Fibroblast of mammary gland (primary cell): ENCODE data around the gene CP.
"Not testable (repeated sequence)": the region's sequence is repeated elsewhere in the genome, so short reads cannot be mapped to it uniquely, and the experiment has no call there.

Source experiments
- DNase-seq: peaks from one replicate; pipeline ENCODE4 v3.0.0-alpha.2; 2010; ENCODE audit warnings: low read depth
- H3K4me3 ChIP-seq: 2 replicates; pipeline ENCODE4 v1.5.1; 2011; ENCODE audit warnings: low read depth, mild to moderate bottlenecking, low read length, moderate library complexity; ENCODE audit not compliant: control insufficient read depth
- TF ChIP-seq, protein P1 (sequence below): conservative IDR thresholded peaks from 2 replicates; pipeline ENCODE4 v1.5.1; 2011; ENCODE audit warnings: low read depth, low read length, inconsistent platforms; ENCODE audit not compliant: control insufficient read depth, insufficient read depth

The CP gene

DNA sequence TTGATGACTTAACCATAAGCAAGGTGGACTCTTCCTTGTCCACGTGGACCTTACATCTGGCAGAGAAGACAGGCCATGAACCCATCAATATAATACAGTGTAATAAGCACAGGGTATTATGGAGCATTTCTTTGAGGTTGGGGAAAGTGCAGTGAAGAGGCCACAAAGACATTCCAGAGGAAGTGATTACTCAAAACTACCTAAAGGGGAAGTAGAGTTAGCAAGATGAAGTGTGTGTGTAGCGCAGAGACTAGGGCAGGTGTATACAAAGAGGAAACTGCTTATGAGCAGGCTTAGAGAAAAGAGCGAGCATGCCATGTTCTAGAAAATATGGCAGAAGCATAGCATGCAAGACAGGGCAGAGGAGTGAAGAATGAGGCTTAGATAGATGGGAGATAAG is 17.9 kb downstream of the CP start:
- no peak overlapping the region for H3K4me3 ChIP-seq
- DNase-seq: no peak
- TF ChIP-seq, protein P1, sequence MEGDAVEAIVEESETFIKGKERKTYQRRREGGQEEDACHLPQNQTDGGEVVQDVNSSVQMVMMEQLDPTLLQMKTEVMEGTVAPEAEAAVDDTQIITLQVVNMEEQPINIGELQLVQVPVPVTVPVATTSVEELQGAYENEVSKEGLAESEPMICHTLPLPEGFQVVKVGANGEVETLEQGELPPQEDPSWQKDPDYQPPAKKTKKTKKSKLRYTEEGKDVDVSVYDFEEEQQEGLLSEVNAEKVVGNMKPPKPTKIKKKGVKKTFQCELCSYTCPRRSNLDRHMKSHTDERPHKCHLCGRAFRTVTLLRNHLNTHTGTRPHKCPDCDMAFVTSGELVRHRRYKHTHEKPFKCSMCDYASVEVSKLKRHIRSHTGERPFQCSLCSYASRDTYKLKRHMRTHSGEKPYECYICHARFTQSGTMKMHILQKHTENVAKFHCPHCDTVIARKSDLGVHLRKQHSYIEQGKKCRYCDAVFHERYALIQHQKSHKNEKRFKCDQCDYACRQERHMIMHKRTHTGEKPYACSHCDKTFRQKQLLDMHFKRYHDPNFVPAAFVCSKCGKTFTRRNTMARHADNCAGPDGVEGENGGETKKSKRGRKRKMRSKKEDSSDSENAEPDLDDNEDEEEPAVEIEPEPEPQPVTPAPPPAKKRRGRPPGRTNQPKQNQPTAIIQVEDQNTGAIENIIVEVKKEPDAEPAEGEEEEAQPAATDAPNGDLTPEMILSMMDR: no peak

DNA sequence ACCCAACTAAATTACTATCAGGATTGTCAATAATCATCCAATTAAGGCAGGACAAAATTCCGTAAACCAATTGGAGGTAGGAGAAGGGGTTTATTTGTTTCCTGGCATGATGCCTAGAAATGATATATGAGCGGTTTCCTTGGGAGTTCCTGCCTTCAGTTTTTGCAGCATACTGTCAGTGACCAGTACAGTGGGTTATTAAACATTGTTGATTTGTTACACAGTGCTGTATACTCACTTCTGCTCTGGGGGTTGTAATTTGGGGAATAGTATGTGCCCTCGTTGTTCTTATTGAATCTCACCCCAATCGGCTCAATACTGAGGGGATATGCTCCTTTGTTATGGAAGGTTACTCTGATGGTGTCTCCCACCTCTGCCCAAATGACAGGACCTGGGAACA is 22.2 kb downstream of the CP start:
- H3K4me3 ChIP-seq: no peak overlapping the region
- TF ChIP-seq, protein P1: no peak

DNA sequence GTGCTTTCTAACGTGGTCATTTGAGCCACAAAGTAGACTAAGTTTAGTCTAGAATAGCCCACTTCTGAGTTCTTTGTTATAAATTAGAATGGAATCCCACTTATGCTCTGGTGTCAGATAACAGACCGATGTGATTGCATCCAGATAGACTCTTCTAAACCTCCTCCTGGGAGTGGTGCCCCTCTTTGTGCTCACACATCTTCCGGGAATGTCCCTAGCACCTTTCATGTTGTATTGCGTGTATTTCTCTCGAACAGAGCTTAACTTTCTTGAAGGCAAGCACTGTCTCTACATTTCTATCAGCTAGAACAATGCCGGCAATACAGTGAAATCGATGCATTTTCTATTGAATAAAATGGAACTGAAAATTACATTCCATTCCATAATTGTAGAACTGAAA is 23.0 kb downstream of the CP start:
- no peak overlapping the region for H3K4me3 ChIP-seq
- DNase-seq: no peak
- TF ChIP-seq, protein P1: no peak

More for the DNA sequence above, 22.2 kb downstream of the CP start:
- DNase-seq: peak; percentile 17

DNA sequence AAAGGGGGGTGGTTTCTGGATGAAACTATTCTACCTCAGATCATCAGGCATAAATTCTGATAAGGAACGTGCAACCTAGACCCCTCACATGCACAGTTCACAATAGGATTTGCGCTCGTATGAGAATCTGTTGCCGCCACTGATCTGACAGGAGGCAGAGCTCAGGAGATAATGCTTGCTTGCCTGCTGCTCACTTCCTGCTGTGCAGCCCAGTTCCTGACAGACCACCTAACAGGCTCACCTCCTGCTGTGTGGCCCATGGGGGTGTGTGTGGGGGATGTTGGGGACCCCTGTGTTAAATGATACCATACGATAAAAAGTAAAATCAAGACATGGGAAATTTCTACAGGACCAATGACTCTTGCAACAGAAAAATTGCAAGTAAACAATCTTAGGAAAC is 24.0 kb downstream of the CP start:
- H3K4me3 ChIP-seq: no peak overlapping the region

DNA sequence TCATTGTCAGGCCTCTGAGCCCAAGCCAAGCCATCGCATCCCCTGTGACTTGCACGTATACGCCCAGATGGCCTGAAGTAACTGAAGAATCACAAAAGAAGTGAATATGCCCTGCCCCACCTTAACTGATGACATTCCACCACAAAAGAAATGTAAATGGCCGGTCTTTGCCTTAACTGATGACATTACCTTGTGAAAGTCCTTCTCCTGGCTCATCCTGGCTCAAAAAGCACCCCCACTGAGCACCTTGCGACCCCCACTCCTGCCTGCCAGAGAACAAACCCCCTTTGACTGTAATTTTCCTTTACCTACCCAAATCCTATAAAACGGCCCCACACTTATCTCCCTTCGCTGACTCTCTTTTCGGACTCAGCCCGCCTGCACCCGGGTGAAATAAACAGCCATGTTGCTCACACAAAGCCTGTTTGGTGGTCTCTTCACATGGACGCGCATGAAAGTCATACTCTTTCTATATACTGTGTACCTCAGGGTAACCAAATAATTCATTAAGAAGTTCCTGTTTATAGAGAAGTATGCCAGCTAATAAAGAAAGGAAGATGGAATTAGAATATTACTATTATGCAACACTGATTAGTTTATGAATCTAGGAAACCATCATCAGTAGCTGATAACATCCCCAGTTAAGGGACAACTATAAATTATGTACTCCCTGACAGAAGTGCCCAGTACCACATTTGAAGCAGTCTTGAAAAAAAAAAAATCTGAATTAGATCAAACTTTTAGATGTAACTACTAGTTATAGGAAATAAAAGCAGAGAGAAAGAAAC is 24.6 kb downstream of the CP start:
- H3K4me3 ChIP-seq, DNase-seq: not testable (repeated sequence)

More for the DNA sequence above, 24.0 kb downstream of the CP start:
- TF ChIP-seq, protein P1: no peak
- no peak for DNase-seq

DNA sequence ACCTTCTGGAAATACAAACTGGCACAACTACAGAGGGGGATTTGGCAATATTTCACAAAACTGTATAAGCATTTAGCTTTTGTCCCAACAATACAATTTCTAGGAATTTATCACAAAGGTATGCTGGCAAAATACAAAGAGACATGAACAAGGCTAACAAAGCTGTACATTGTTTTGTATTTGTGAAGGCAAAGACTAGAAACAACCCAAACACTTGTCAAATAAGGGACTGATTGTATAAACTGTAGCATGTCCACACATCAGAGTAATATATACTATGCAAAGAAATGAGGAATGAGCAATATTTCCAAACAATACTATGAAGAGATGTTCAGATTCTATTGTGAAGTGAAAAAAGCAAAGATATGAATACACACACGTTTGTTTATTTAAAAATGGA is 26.4 kb downstream of the CP start:
- H3K4me3 ChIP-seq: no peak overlapping the region
- TF ChIP-seq, protein P1: no peak
- no peak for DNase-seq

DNA sequence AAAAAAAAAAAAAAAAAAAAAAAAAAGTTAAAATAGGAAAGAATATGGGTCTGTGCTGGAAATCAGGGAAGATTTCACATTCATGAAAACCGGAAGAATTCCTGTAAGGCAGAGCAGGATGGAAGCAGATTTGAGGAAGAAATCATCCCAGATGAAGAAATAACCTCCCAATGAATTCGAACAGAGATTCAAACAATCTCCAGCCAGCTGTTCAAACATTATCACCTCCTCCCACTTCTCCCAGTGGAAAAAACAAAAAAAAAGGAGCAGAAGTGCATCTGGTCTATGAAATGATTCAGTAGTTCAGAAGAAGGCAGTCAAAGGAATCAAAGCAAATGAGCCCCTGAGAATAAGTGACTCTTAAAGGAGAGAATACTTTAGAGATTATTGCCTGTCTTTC is 33.1 kb downstream of the CP start:
- H3K4me3 ChIP-seq: no peak overlapping the region
- TF ChIP-seq, protein P1: no peak
- peak; percentile 35 for DNase-seq
